ENCODE results near the gene ADAMTS1.

The ADAMTS1 gene

DNA sequence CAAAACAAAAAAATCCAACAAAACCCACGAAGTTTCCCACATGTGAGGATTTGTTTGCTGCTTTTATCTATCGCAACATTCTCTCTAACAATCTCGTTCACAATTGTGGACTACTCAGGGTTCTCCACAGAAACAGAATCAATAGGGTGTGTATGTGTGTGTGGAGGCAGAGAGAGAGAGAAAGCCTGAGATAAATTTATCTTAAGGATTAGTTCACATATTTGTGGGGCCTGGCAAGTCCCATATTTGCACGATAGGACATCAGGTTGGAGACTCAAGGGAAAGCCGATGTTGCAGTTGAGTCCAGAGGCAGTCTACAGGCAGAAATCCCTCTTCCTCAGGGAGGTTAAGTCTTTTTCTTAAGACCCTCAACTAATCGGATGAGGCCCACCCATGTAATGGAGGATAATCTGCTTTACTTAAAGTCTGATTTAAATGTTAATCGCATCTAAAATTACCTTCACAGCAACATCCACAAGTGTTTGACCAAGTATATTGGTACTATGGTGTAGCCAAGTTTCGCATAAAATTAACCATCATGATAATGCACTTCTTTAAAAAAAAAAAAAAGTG is 31.7 kb downstream of the ADAMTS1 start:
- no peak for DNase-seq (ENCODE audit: low read depth in 2 of 2)

DNA sequence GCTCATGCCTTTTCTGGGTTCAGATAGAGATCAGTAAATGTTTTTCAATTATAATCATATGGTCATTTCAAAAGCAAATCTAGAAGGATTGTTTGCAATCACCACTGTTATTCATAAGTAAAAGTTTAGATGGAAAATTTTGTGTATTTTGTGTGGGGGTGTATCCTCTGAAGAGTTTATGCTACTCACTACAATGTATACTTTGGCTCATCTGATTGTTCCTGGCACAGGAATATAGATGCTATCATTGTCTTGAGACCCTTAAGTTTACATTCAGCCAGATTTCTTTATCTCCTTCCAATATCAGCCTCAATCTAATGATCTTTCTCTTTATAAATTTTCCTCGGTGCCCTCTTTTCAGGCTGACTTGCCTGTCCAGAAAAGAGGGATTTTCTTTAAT is 33.0 kb downstream of the ADAMTS1 start:
- DNase-seq (ENCODE audit: low read depth in 2 of 2) = no peak

GRCh38 chr21:26811482-26811881 is 33.7 kb downstream of the ADAMTS1 start:
- no peak for DNase-seq (ENCODE audit: low read depth in 2 of 2)

DNA sequence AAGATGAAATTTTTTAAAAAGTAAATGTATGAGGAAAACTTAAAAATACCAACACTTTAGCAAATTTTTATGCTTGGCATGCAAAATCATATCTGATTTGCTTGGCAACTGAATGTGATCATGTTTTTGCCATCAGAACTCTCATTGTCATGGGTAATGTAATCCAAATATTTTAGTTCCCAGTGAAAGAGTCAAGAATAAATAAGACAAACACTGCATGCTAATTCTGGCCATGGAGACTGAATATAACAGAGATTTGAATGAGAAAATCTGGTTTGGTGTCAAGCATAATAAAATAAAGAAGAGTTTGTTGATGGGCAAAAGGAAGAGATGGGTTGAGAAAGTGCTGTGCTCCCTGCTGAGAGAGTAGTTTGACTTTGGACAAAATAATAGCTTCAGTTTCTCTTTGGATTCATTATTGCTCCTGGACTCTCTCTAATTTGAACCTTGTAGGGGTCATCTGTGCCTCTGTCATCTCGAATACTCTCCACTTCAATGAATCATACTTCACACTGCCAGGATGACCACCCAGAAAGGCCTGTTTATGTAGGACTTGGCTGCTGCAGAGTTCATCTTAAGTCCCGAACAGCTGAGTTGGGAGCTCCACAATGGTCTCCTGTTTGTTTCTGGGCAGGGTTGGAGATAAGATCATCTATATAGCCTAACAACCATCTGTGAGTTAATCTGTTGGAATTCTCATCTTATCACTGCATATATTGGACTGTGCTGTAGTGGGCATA is 34.4 kb downstream of the ADAMTS1 start:
- DNase-seq (ENCODE audit: low read depth in 2 of 2) = no peak

DNA sequence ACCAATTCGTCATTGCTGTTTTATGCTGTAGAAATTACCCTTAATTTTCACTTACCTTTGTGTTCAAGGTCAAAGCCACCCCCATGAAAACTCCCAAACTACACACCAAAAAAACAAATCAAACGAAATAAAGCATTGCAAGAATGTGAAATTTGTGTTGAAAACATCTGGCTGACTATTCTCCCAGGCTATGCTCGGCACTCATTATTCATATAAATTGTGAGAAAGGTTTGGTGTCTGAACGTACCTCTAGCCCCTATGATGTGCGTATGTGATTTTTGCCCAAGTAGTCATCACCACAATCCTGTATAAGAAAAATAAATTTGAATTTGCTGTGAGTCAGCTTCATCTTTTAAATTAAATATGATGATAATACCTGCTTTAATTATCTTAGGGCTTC is 34.9 kb downstream of the ADAMTS1 start:
- no peak for DNase-seq (ENCODE audit: low read depth in 2 of 2)

DNA sequence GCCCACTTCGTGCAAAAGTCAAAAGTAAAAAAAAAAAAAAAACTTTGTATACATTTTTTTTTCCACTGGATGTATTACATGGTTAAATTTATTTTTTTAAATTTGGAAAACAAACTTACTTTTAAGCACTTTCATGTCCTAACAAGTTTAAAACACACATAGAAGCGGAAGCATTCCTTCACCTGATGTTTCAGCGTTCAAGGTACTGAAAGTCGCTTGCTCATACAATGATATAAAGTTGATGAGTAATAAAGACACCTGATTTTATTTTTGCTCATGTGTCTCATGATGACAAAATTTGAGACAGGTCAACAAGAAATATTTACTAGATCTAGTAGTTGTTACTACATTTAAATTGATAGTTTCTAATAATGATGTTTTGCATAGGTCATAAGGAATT is 35.5 kb downstream of the ADAMTS1 start:
- DNase-seq (ENCODE audit: low read depth in 2 of 2) = no peak

DNA sequence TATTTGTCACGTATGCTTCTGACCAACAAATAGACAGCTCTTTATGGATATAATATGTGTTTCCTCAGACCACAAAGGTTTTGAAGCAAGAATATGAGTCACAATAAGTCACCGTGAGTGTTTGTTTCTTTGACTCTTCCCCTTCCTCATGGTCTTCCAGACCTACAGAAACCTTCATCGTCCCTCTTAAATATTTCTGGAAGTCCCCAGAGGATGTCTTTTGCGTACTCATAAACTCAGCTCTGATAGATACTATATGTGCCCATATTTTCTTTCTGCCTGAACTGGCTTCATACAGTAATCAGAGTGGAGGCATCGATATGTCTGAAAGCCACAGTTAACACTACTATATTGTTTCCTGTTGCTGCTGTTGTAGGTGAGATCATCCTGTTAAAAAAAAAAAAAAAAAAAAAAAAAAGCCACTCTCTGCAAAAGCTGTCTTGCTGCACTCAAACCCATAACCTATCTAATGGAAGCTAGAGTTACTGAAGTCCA is 38.4 kb downstream of the ADAMTS1 start:
- DNase-seq (ENCODE audit: low read depth in 2 of 2) = no peak

GRCh38 chr21:26804895-26805609 is 40.2 kb downstream of the ADAMTS1 start:
- peak; percentile 86 to 88 for DNase-seq (ENCODE audit: low read depth in 2 of 2)

DNA sequence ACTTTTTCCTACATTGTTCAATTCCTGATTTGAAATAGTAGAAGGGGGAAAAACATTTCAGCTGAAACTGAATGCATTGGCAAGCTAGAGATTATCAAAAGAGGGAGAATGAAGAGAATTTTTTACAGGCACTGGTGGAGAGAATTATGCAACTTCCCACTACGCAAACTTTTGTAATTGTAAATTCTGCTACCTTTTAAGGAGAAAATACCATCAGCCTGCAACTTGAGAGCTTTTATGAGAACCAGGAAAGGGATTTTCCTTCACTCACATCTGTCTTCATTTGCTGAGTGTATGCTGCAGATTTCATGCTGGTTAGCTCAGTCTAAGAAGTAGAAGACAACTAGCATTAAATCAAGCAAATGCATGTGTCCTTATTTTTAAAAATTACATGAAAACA is 43.7 kb downstream of the ADAMTS1 start:
- DNase-seq (ENCODE audit: low read depth in 2 of 2) = peak; percentile 94 to 96

GRCh38 chr21:26800970-26801431 is 44.2 kb downstream of the ADAMTS1 start:
- DNase-seq (ENCODE audit: low read depth in 2 of 2) = peak; percentile 63 to 69

GRCh38 chr21:26800455-26800854 is 44.8 kb downstream of the ADAMTS1 start:
- no peak for DNase-seq (ENCODE audit: low read depth in 2 of 2)

GRCh38 chr21:26800001-26800400 is 45.2 kb downstream of the ADAMTS1 start:
- no peak for DNase-seq (ENCODE audit: low read depth in 2 of 2)

GRCh38 chr21:26798856-26799751 is 46.1 kb downstream of the ADAMTS1 start:
- DNase-seq (ENCODE audit: low read depth in 2 of 2) = no peak

GRCh38 chr21:26797878-26798456 is 47.2 kb downstream of the ADAMTS1 start:
- no peak for DNase-seq (ENCODE audit: low read depth in 2 of 2)

DNA sequence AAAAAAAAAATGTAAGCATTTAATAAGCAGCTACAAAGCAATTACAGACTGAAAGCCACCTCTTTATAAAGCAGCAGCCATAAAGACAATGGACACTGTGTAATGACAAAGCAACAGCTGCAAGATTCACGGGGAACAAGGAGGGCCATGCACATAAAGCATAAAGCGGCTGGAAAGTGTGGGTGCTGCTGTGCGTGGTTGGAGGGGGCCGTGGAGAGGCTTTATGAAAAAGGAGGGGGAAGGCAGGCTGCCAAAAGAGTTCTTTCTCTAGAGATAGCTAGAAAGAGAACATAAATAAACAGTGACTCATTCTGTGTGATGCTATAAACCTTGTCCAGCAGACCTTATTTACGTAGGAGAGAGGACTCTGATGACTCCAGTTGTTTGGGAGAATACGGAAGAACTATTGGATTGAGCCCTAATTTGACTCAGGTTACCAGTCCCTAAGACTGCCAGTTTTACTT is 49.3 kb downstream of the ADAMTS1 start:
- peak; percentile 82 to 85 for DNase-seq (ENCODE audit: low read depth in 2 of 2)

DNA sequence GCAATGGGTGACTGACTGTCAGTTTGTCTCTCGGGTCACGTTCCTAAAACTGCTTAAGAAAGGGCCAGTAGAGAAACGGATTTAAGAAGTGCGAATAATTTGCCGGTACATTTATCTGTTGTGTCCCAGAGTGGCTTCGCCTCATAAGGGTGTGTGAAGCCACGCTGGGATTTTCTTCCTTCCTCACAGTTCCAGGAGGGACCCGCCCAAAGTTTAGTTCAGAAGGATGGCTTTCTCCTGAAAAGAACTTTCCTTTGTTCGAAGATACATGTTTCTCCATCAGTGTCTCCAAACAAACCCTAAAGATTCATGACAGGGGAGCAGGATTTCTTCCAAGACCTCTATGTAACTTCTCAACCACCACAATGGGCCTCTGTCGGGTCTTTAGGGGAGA is 49.8 kb downstream of the ADAMTS1 start:
- no peak for DNase-seq (ENCODE audit: low read depth in 2 of 2)

DNA sequence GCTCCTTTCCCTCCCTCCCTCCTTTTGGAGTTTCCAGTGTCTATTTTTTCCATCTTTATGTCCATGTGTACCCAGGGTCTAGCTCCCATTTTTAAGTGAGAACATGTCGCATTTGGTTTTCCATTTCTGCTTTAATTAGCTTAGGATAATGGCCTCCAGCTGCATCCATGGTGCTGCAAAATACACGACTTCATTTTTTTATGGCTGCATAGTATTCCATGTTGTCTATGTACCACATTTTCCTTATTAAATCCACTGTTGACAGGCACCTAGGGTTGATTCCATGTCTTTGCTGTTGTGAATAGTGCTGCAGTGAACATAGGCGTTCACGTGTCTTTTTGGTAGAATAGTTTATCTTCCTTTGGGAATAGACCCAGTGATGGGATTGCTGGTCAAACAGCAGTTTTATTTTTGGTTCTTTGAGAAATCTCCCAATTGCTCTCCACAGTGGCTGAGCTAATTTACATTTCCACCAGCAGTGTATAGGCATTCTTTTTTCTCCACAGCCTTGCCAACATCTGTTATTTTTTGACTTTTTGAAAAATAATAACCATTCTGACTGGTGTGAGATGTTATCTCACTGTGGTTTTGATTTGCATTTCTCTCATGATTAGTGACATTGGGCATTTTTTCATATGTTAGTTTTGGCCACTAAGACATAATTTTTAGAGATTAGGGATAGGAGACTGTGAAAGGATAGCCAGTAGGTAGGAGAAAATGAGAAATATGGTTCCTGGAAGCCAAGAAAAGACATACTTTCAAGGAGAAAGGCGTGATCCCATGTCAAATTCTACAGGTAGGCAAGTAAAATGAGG is 50.4 kb downstream of the ADAMTS1 start:
- DNase-seq (ENCODE audit: low read depth in 2 of 2) = no peak

DNA sequence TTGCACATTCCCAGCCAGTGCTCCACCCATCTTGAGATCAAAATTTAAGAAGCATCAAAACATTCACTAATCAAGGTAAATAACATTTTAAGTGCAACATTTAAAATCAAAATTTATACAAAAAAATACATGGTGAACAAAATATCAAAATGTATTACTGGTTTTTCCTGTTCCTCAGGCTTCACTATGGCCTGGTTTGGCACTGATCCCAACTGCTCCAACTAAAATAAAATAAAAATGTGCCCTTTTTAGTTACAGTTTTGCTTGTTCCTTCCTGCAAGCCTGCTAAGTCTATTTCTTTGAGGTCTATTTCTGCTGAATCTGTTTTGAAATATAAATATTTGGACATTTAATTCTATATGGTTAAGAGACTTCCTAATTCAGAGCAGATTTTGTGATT is 54.9 kb downstream of the ADAMTS1 start:
- no peak for DNase-seq (ENCODE audit: low read depth in 2 of 2)

DNA sequence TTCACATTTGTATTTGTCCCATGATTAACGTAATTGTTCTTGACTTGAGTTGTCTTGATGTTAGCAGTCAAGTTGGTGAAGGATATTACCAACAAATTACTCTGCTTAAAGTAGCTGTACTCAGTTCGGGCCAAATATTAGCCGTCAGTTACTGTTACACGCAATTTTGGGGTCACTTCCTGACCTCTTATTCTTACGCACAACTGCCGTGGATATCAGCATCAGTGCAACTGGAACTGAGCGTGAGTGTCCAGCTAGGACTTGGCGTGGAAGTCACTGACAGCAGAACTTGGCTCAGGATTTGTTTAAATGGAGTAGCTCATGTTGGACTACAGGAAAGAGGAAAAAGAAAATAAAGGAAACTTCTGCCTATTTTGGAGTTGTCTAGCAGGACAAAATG is 56.4 kb downstream of the ADAMTS1 start:
- DNase-seq (ENCODE audit: low read depth in 2 of 2) = no peak

Measured in fibroblast of skin of left quadriceps (primary cell).